GM12891 (cell line): ENCODE results near the gene ADIRF.
"Not testable (repeated sequence)": the region's sequence is repeated elsewhere in the genome, so short reads cannot be mapped to it uniquely, and the experiment has no call there.

Experiments
- DNase-seq: peaks from one replicate; pipeline ENCODE4 v3.0.0; 2011; ENCODE audit warnings: low spot score; ENCODE audit not compliant: insufficient read length
- FAIRE-seq: peaks from 2 replicates; lab custom pipeline; 2011; peaks lifted over from hg19 to GRCh38; lab: Jason Lieb, UNC
- PAX5 ChIP-seq: IDR thresholded peaks from 2 replicates; pipeline ENCODE4 v1.6.1; 2011; ENCODE audit warnings: low read length, moderate library complexity, mild to moderate bottlenecking; ENCODE audit not compliant: insufficient read depth, severe bottlenecking
- POLR2A ChIP-seq: IDR thresholded peaks from 2 replicates; pipeline ENCODE4 v1.6.1; 2011; ENCODE audit warnings: low read depth, low read length, control low read depth
- POLR2AphosphoS5 ChIP-seq: IDR thresholded peaks from 2 replicates; pipeline ENCODE4 v1.6.1; 2011; ENCODE audit warnings: low read depth, low read length, control low read depth
- POU2F2 ChIP-seq: IDR thresholded peaks from 2 replicates; pipeline ENCODE4 v1.6.1; 2011; ENCODE audit warnings: low read depth, mild to moderate bottlenecking, control low read depth, low read length, moderate library complexity
- SPI1 ChIP-seq: IDR thresholded peaks from 2 replicates; pipeline ENCODE4 v1.6.1; 2011; ENCODE audit warnings: low read depth, low read length, control low read depth
- TAF1 ChIP-seq: IDR thresholded peaks from 2 replicates; pipeline ENCODE4 v1.6.1; 2011; ENCODE audit warnings: low read depth, low read length, control low read depth

The ADIRF gene

GRCh38 chr10:86981716-86982115 is 13.4 kb downstream of the ADIRF start:
- DNase-seq (no peak), FAIRE-seq (no peak)
- TF ChIP-seq POLR2A: no peak
- no peak for TF ChIP-seq SPI1

GRCh38 chr10:86984498-86984897 is 16.2 kb downstream of the ADIRF start:
- not testable (repeated sequence) for FAIRE-seq, DNase-seq

GRCh38 chr10:86988520-86988919 is 20.2 kb downstream of the ADIRF start:
- DNase-seq (no peak), FAIRE-seq (no peak)
- no peak for TF ChIP-seq POLR2A
- no peak for TF ChIP-seq POU2F2

- DNase-seq, FAIRE-seq: not testable (repeated sequence)
Observed at GRCh38 chr10:86991362-86991761, 23.1 kb downstream of the ADIRF start.

- TF ChIP-seq POLR2A: no peak
- TF ChIP-seq POLR2AphosphoS5: no peak
- TF ChIP-seq TAF1: no peak
- no peak for TF ChIP-seq POU2F2
- DNase-seq (no peak), FAIRE-seq (no peak)
Observed at GRCh38 chr10:86992456-86992855, 24.2 kb downstream of the ADIRF start.

- TF ChIP-seq POLR2A (no peak), PAX5 (no peak), POLR2AphosphoS5 (no peak), TAF1 (no peak), POU2F2 (no peak), SPI1 (no peak)
- FAIRE-seq (no peak), DNase-seq (no peak)
Observed at GRCh38 chr10:86992929-86993328, 24.6 kb downstream of the ADIRF start.

GRCh38 chr10:86999802-87000403 is 31.6 kb downstream of the ADIRF start:
- not testable (repeated sequence) for DNase-seq
- peak; percentile 38 for FAIRE-seq

GRCh38 chr10:87000491-87000890 is 32.2 kb downstream of the ADIRF start:
- FAIRE-seq (no peak), DNase-seq (no peak)
- TF ChIP-seq SPI1 (no peak), POLR2AphosphoS5 (no peak), TAF1 (no peak), POLR2A (no peak), POU2F2 (no peak), PAX5 (no peak)

- not testable (repeated sequence) for DNase-seq, FAIRE-seq
Observed at GRCh38 chr10:87007124-87007523, 38.8 kb downstream of the ADIRF start.

- not testable (repeated sequence) for DNase-seq, FAIRE-seq
Observed at GRCh38 chr10:87007674-87008073, 39.4 kb downstream of the ADIRF start.

GRCh38 chr10:87008303-87008702 is 40.0 kb downstream of the ADIRF start:
- not testable (repeated sequence) for FAIRE-seq, DNase-seq

GRCh38 chr10:87009134-87009696 is 40.9 kb downstream of the ADIRF start:
- DNase-seq, FAIRE-seq: not testable (repeated sequence)

- not testable (repeated sequence) for DNase-seq, FAIRE-seq
Observed at GRCh38 chr10:87013528-87013927, 45.2 kb downstream of the ADIRF start.

GRCh38 chr10:87014986-87015716 is 46.9 kb downstream of the ADIRF start:
- DNase-seq, FAIRE-seq: not testable (repeated sequence)

- FAIRE-seq, DNase-seq: not testable (repeated sequence)
Observed at GRCh38 chr10:87018127-87018526, 49.8 kb downstream of the ADIRF start.

- DNase-seq, FAIRE-seq: not testable (repeated sequence)
Observed at GRCh38 chr10:87019066-87019465, 50.8 kb downstream of the ADIRF start.

GRCh38 chr10:87019504-87019903 is 51.2 kb downstream of the ADIRF start:
- DNase-seq, FAIRE-seq: not testable (repeated sequence)
